Thoracic aorta (tissue), 2 donors: Measurements from ENCODE around the gene EXOC6B. TPM values are rescaled to one million over a fixed set of nuclear protein-coding genes. Genes with fewer than 3 reads are reported as not detected.

ENCODE experiments used
- ATAC-seq: fragments of 150-250 bp; one replicate; pipeline ENCODE4 v1.8.0; 2017; ENCODE audit warnings: low read depth; ENCODE audit not compliant: insufficient number of reproducible peaks, low FRiP score
- DNase-seq: peaks from one replicate; pipeline ENCODE4 v3.0.0-alpha.2; 2020; ENCODE audit warnings: low spot score
- H3K27ac ChIP-seq, 2 donors: fragments of 200-600 bp; sonication (generic); 1 replicate in 1 of 2; 2 replicates in 1 of 2; pipeline ENCODE4 v1.5.1; 2016; ENCODE audit warnings: mild to moderate bottlenecking in 2 of 2, moderate library complexity in 2 of 2
- H3K27me3 ChIP-seq: fragments of 200-600 bp; sonication (generic); replicated peaks from 2 replicates; pipeline ENCODE4 v1.6.0; 2016; ENCODE audit warnings: mild to moderate bottlenecking; ENCODE audit not compliant: insufficient read depth
- H3K36me3 ChIP-seq: fragments of 200-600 bp; sonication (generic); one replicate; pipeline ENCODE4 v1.5.1; 2016
- H3K4me1 ChIP-seq, 2 donors: fragments of 200-600 bp; sonication (generic); 1 replicate in 1 of 2; 2 replicates in 1 of 2; pipeline versions ENCODE4 v1.5.1 to v1.6.0; 2016; ENCODE audit warnings: low read depth in 2 of 2, mild to moderate bottlenecking in 1 of 2; ENCODE audit not compliant: control insufficient read depth in 1 of 2
- H3K4me3 ChIP-seq: fragments of 200-600 bp; sonication (generic); 2 replicates; pipeline ENCODE4 v1.5.1; 2016; ENCODE audit warnings: mild to moderate bottlenecking
- H3K9me3 ChIP-seq: fragments of 200-600 bp; sonication (generic); 2 replicates; pipeline ENCODE4 v1.5.1; 2016
- CTCF ChIP-seq: fragments of 200-600 bp; sonication (generic); IDR thresholded peaks from one replicate; pipeline ENCODE4 v1.5.1; 2019; ENCODE audit warnings: antibody characterized with exemption
- total RNA-seq, 2 donors: library from RNA; depleted of rRNA; stranded (reverse); fragments of >200 nt; gene quantifications; one replicate each; pipeline versions ENCODE4 v1.1.0 to v1.2.3, GENCODE V29; 2016

The EXOC6B gene
- total RNA-seq, 2 donors from 2014 or later, result 29.6 to 44.5 TPM

DNA sequence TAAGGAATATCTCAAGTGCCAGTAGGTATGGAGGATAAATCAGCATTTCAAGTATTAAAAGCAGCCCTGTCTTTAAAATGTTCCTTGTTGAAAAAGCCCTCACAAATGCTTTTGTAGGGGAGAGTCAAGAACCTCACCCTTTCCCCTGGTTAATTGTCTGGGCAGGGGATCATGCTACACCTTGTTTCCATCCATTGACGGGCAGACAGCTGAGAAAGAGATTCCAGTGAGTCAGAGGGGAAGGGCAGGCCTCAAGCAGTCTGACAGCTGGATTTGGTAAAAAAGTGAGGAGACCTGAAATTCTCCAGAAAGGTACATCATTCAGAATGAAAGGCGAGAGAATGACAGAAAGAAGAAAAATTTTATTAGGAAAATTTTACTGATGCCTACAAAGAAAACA lies 475.0 kb downstream of the EXOC6B start:
- H3K27me3 ChIP-seq, result no peaks in the 10 kb centered on the region
- H3K4me3 ChIP-seq, result no peak overlapping the region
- DNase-seq (no peak), ATAC-seq (no peak)
- no peaks in the 10 kb centered on the region for H3K36me3 ChIP-seq
- H3K4me1 ChIP-seq, result no peaks in the 10 kb centered on the region
- H3K9me3 ChIP-seq, result no peaks in the 10 kb centered on the region
- no peak for TF ChIP-seq CTCF
- no peak overlapping the region for H3K27ac ChIP-seq

DNA sequence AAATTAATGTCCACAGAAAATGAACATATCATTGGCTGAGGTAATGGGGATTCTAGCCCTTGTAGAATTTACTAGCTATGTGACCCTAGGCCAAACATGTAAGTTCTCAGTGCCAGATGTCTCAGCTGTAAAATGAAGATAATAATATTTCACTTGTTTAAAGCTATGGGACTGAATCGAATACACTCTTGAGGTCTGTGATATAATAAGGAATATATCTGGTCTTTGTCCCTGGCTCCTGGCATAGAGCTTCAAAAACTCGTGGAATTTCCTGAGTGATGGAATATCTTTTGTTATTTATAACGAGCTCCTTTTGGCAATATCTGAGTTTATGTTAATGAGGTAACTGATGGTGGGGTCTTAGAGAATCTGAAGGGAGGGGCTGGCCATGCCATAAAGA lies 476.8 kb downstream of the EXOC6B start:
- H3K9me3 ChIP-seq, result no peaks in the 10 kb centered on the region

DNA sequence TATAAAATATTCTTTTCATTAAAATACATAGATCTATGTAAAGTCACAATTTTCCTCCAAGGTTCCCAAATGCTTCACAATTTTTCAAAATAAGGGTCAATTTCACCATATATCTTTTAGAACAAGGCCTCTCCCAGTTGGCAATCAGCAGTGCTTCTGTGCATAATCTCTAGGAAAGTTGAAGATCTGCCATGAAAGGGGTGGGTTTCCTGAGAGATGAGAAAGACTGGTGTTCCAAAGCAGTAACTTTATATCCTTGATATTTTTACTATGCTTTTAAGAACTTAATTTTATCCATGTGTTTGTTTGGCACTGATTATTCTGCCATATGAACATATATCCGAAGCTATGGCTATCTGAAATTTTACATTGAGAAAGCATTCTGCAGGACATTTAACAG lies 478.8 kb downstream of the EXOC6B start:
- TF ChIP-seq CTCF, result no peak
- no peak for DNase-seq
- Histone ChIP-seq H3K4me1 (no peaks in the 10 kb centered on the region), H3K9me3 (no peaks in the 10 kb centered on the region), H3K4me3 (no peak overlapping the region), H3K27ac (no peak overlapping the region), H3K27me3 (no peaks in the 10 kb centered on the region), H3K36me3 (no peaks in the 10 kb centered on the region)
- ATAC-seq, result no peak

More for the DNA sequence above, 476.8 kb downstream of the EXOC6B start:
- Histone ChIP-seq H3K27me3 (no peaks in the 10 kb centered on the region), H3K27ac (no peak overlapping the region), H3K36me3 (no peaks in the 10 kb centered on the region), H3K4me1 (no peaks in the 10 kb centered on the region), H3K4me3 (no peak overlapping the region)
- DNase-seq (no peak), ATAC-seq (no peak)
- no peak for TF ChIP-seq CTCF

GRCh38 chr2:72341639-72342038 lies 484.2 kb downstream of the EXOC6B start:
- Histone ChIP-seq H3K4me1 (no peaks in the 10 kb centered on the region), H3K27me3 (no peaks in the 10 kb centered on the region), H3K36me3 (no peaks in the 10 kb centered on the region), H3K27ac (no peak overlapping the region), H3K9me3 (no peaks in the 10 kb centered on the region), H3K4me3 (no peak overlapping the region)
- no peak for ATAC-seq
- DNase-seq, result no peak
- no peak for TF ChIP-seq CTCF

DNA sequence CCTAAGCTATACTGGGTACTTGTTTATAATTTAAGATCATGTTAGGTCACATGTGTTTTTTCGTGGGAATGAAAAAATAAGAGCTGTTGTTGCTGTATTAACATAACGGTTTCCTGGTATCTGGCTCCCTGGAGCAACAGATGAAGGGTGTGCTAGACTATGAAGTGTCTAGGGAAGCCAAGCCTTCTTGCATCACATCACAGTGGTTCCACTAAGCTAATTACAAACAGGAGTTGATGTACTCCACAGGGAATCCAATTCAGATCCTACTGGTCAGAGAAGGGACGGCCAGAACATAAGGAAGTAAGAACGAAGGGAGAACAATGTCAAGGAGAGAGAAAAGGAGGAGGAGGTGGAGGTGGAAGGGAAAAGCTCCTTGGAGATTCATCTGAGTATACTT lies 485.2 kb downstream of the EXOC6B start:
- no peaks in the 10 kb centered on the region for H3K27me3 ChIP-seq
- H3K36me3 ChIP-seq, result no peaks in the 10 kb centered on the region
- no peaks in the 10 kb centered on the region for H3K4me1 ChIP-seq
- H3K4me3 ChIP-seq, result no peak overlapping the region
- ATAC-seq (no peak), DNase-seq (no peak)
- H3K9me3 ChIP-seq, result no peaks in the 10 kb centered on the region
- no peak overlapping the region for H3K27ac ChIP-seq
- no peak for TF ChIP-seq CTCF
